Measurements from ENCODE around the gene ALDH18A1.
"Not testable (repeated sequence)": the region's sequence is repeated elsewhere in the genome, so short reads cannot be mapped to it uniquely, and the experiment has no call there.

The ALDH18A1 gene

DNA sequence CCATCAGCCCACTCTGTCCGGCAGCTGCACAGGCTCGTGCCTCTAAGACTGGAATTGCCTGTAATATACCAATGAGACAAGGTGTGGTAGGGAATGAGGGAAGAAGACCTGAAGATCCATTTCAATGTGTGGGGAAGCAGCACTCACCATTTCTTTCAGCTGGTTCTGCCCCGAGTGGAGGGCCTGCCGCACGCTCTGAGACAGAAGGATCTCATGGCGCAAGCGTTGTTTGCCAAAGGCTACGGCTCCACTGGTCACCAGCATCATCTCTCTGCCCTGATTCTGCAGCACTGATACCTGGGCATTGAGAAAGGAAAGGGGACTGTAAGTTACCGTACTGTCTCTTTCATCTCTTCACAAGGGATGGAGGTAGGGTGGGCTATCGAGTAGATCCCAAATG, 19.4 kb downstream of the ALDH18A1 start:
- H3K4me3 ChIP-seq (replicated peaks; ENCODE audit: low read depth, low read length) = no peak overlapping the region
- TF ChIP-seq, protein P1, sequence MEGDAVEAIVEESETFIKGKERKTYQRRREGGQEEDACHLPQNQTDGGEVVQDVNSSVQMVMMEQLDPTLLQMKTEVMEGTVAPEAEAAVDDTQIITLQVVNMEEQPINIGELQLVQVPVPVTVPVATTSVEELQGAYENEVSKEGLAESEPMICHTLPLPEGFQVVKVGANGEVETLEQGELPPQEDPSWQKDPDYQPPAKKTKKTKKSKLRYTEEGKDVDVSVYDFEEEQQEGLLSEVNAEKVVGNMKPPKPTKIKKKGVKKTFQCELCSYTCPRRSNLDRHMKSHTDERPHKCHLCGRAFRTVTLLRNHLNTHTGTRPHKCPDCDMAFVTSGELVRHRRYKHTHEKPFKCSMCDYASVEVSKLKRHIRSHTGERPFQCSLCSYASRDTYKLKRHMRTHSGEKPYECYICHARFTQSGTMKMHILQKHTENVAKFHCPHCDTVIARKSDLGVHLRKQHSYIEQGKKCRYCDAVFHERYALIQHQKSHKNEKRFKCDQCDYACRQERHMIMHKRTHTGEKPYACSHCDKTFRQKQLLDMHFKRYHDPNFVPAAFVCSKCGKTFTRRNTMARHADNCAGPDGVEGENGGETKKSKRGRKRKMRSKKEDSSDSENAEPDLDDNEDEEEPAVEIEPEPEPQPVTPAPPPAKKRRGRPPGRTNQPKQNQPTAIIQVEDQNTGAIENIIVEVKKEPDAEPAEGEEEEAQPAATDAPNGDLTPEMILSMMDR (IDR thresholded peaks at IDR 0.05; ENCODE audit: low read length, missing control alignments) = no peak
- DNase-seq (ENCODE audit: low read depth) = no peak

DNA sequence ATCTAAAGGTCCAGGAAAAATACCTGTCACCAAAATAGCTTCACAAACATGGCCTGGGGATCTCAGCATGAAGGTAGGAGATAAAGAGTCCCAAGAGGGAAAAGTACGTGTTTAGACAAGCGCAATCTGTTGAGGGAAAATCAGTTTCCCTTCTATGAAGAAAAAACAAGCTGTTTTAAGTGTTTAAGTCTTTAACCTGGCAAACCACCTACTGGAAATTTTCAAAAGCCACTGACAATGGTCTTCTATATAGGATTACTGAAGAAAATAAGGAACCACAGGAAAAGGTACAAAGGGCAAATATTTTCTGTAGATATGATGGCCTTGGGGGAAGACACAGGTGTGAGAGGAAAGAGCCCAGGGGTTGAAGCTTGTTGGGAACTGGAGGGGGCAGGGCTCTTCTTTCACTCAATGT, 21.2 kb downstream of the ALDH18A1 start:
- no peak for DNase-seq (ENCODE audit: low read depth)
- TF ChIP-seq, protein P1 (IDR thresholded peaks at IDR 0.05; ENCODE audit: low read length, missing control alignments) = no peak

DNA sequence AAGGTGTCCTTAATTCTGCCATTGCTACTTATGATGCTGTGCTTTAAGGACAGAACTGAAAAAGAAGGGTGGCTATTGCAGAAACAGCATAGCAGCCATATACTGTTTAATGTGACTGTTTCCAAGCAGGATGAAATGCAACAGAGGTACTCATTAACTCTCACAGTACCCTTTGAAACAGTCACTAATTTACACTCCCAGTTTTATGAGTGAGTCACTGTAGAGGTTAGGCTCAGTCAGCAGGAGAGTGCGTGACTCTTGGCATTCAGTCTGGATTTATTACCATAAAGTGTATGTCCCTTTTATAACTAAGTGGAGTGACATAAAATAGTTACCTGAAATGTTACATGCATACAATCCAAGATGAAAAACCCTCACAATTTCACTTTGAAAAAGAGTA, 27.7 kb downstream of the ALDH18A1 start:
- TF ChIP-seq, protein P1 (IDR thresholded peaks at IDR 0.05; ENCODE audit: low read length, missing control alignments) = no peak
- H3K4me3 ChIP-seq (replicated peaks; ENCODE audit: low read depth, low read length) = no peak overlapping the region
- no peak for DNase-seq (ENCODE audit: low read depth)

More for the DNA sequence above, 21.2 kb downstream of the ALDH18A1 start:
- no peak overlapping the region for H3K4me3 ChIP-seq (replicated peaks; ENCODE audit: low read depth, low read length)

DNA sequence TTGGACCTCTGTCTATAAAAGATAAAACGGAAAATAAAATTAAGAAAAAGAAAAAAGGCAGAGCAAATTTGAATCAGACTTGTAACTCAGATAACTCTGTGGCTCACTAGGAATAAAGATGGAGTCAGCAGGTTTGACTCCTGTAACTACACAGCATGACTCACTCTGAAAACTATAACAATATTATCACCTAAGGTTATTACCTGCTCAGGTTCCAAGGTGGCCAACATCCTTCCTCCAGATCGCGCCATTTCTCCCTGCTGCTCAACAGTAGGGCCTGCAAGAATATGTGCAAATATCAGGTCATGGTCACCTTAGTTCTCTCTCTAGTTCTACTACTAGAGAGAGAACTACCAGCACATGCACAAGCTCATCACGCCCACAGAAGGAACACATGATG, 30.0 kb downstream of the ALDH18A1 start:
- TF ChIP-seq, protein P1 (IDR thresholded peaks at IDR 0.05; ENCODE audit: low read length, missing control alignments) = no peak
- H3K4me3 ChIP-seq (replicated peaks; ENCODE audit: low read depth, low read length) = no peak overlapping the region
- DNase-seq (ENCODE audit: low read depth) = no peak

DNA sequence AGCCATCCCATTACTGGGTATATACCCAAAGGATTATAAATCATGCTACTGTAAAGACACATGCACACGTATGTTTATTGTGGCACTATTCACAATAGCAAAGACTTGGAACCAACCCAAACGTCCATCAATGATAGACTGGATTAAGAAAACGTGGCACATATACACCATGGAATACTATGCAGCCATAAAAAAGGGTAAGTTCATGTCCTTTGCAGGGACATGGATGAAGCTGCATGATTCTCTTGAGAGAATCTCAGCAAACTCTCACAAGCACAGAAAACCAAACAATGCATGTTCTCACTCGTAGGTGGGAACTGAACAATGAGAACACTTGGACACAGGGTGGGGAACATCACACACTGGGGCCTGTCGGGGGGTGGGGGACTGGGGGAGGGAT, 36.1 kb downstream of the ALDH18A1 start:
- H3K4me3 ChIP-seq (replicated peaks; ENCODE audit: low read depth, low read length) = not testable (repeated sequence)

DNA sequence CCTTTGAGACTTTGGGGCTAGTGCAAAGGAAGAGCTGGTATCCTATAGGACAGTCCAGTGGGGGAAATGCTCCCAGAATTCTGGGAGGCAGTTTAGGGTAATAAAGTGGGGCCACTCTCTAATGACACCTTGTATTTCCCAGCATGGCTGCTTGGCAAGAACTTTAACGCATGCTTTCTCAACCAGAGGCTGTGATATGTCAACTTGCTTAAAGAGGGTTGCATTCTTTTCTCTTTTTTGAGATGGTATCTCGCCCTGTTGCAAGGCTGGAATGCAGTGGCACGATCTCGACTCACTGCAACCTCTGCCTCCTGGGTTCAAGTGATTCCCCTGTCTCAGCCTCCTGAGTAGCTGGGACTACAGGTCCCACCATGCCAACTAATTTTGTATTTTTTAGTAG, 38.4 kb downstream of the ALDH18A1 start:
- no peak overlapping the region for H3K4me3 ChIP-seq (replicated peaks; ENCODE audit: low read depth, low read length)
- DNase-seq (ENCODE audit: low read depth) = no peak
- TF ChIP-seq, protein P1 (IDR thresholded peaks at IDR 0.05; ENCODE audit: low read length, missing control alignments) = no peak

More for the DNA sequence above, 36.1 kb downstream of the ALDH18A1 start:
- DNase-seq (ENCODE audit: low read depth) = not testable (repeated sequence)

DNA sequence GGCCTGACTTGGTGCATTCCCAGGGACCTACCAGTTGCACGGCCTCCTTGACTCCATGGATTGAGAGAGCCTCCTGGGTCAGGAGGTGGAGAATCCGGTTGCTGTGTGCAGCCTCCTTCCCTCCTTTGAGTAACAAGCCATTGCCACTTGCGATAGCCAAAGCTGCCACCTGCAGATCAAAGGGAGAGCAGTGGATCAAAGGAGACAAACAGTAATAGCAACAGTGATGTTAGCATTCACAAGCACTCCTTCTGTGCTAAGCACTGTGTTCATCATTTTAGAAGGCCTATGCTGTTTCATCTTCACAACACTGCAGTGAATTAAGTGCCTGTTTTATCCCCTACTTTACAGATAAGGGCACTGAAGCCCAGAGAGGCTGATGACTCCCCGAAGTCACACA, 40.1 kb downstream of the ALDH18A1 start:
- no peak for DNase-seq (ENCODE audit: low read depth)
- H3K4me3 ChIP-seq (replicated peaks; ENCODE audit: low read depth, low read length) = no peak overlapping the region
- TF ChIP-seq, protein P1 (IDR thresholded peaks at IDR 0.05; ENCODE audit: low read length, missing control alignments) = no peak
